AG08396 (cell line): ENCODE results near the gene CA5A.
"Not testable (repeated sequence)": the region's sequence is repeated elsewhere in the genome, so short reads cannot be mapped to it uniquely, and the experiment has no call there.

Experiments
- DNase-seq: peaks from one replicate; pipeline ENCODE4 v3.0.0; 2012; ENCODE audit warnings: low spot score, mixed read lengths

Gene CA5A

GRCh38 chr16:87894005-87894404, 42.3 kb downstream of the CA5A start:
- DNase-seq = not testable (repeated sequence)

DNA sequence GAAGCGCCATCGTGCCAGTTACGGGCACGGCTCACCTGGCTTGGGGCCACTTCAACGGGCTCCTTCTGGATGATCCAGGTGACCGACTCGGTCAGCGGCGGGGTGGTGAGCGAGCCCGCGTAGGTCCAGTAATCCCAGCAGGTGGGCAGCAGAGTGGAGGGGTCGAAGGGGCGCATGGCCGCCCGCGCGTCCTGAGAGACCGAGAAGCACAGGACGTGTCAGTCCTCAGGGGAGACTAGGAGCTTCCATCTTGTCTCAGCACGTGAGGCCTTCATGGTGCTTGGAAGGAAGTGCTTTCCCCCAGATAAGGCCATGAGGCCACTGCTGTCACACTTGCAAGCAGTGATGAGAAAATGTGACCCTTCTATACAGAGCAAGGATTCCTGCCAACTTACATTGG, 44.6 kb downstream of the CA5A start:
- DNase-seq = no peak

- not testable (repeated sequence) for DNase-seq
Measured at GRCh38 chr16:87889762-87890161, 46.6 kb downstream of the CA5A start.

GRCh38 chr16:87888346-87888745, 48.0 kb downstream of the CA5A start:
- DNase-seq = not testable (repeated sequence)

GRCh38 chr16:87887931-87888330, 48.4 kb downstream of the CA5A start:
- not testable (repeated sequence) for DNase-seq

GRCh38 chr16:87885371-87885967, 50.9 kb downstream of the CA5A start:
- not testable (repeated sequence) for DNase-seq

- DNase-seq = no peak
Measured at GRCh38 chr16:87882436-87883019, 53.8 kb downstream of the CA5A start.

- DNase-seq = no peak
Measured at GRCh38 chr16:87881324-87882200, 54.8 kb downstream of the CA5A start.

GRCh38 chr16:87880117-87880696, 56.1 kb downstream of the CA5A start:
- DNase-seq = no peak

DNA sequence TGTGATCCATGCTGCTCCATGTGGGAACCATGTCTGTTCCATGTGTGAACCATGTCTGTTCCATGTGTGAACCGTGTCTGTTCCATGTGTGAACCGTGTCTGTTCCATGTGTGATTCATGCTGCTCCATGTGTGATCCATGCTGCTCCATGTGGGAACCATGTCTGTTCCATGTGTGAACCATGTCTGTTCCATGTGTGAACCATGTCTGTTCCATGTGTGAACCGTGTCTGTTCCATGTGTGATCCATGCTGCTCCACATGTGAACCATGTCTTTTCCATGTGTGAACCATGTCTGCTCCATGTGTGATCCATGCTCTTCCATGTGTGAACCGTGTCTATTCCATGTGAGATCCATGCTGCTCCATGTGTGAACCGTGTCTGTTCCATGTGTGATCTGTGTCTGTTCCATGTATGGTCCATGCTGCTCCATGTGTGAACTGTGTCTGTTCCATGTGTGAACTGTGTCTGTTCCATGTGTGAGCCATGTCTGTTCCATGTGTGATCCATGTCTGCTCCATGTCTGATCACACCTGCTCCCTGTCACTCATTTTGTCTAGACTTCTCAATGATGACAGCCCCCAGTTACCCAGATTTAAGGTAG, 56.8 kb downstream of the CA5A start:
- DNase-seq = not testable (repeated sequence)

- no peak for DNase-seq
Measured at GRCh38 chr16:87878704-87879103, 57.6 kb downstream of the CA5A start.

DNA sequence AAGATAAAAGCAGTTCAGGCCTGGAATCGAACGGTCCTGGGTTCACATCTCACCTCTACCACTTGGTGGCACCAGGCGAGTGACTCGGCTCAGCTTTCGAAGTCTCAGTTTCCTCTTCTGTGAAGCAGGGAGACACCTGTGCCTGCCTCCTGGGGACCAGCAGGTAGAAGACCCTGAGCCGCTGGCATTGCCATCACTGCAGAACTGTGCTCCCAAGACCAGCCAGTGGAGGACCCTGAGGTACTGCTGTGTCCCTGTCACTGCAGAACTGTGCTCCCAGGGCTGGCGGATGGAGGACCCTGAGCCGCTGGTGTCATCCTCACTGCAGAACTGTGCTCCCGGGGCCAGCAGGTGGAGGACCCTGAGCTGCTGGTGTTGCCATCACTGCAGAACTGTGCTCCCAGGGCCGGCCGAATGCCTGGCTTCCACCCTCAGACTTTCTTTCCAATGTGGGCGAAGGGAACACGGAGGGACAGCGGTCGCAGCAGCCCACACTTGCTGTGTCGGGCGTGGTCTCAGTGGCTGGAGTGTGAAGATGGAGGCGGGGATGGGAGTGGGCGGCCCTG, 58.3 kb downstream of the CA5A start:
- DNase-seq = no peak

GRCh38 chr16:87874639-87875427, 61.5 kb downstream of the CA5A start:
- DNase-seq = no peak

DNA sequence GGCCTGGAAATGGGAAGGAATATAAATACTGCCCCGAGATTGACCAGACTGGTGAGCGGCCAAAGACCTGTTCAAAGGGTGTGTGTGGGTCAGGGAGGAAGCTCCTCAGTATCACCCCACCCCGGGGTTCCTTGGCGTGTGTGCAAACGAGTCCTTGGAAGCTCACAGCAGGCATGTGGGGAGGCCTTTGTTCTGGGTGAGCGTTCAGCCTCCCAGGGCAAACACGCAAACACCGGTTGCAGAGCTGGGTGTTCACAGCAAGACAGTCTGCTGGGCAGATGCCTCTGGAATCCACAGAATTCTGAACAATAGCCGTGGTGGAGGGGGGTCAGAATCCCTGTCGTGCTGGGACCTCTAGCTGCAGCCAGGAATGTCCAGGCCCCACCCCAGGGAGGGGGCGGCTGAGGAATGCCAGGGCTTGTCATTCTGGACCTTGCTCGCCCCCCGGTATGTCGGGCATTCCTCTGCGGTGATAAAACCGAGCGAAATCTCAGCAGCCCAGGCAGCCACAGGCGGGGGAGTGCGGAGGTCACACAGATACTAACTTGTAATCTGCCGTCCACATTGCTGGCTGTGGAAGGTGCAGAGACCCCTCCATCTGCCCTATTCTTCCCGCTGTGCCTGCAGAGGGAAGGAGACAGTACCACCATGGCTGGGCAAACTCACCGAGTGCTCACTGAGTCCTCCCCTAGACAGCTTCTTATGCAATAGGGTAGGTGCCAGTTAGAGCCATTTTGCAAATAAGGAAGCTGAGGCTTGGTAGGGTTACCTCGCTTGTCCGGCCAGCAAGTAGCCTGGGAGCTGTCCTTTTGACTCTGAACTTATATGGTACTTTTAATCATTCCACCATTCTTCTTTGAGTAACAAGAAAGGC, 65.7 kb downstream of the CA5A start:
- not testable (repeated sequence) for DNase-seq

DNA sequence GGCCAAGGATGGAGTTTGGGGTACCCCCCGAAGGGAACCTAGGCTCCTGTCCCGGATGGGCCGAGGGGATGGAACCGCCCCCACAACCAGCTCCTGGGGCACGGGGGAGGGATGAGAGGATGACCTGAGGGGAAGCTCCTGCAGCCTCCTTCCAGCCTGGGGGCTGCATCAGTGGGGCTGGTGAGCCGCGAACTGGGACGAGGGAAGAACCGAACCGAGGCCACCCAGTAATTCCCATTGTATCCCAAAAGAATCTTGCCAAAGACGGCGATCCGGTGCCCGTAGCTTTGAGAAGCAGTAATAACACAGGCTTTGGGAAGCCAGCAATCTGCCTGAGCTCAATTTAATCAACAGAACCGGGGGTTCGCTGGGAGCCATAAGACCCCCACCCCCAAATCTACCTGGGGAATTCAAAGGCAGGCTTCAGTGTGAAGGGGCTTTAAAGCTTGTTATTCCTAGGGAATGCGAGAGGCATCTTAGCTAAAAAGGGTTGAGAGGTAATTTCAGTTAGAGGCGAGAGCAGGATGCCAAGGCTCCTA, 66.4 kb downstream of the CA5A start:
- DNase-seq = not testable (repeated sequence)

DNA sequence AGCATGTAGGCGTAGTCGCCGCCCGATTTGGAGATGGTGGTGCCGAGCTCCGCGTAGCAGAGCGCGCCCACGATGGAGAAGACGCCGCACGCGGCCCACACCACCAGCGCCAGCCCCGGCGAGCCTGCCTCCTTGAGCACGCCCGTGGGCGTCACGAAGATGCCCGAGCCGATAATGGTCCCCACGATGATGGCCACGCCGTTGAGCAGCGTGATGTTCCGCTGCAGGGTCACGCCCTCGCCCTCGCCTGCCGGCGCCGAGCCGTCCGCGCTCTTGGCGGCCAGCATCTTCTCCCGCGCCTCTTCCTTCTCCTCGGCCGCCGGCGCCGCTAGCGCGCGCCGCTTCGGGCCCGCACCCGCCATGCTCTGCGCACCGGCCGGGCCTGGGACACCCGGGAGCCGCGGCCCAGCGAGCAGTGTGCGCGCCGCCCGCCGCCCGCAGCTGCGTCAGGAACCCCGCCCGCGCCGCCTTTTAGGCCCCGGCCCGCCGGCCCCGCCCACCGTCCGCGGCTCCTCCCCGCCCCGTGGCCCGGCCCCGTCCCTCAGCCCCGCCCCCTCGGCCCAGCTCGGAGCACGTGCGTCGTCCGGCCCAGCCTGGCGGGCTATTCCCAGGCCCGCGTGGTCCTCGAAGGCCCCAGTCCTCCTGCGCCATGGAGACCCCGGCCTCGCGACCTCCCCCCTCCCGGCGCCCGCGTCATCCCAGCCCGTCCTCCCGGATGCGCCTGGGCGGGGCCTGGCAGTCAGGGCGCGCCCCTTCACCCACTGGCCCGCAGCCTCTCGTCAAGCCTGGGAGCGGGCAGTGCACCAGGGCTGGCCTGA, 67.1 kb downstream of the CA5A start, which contains the start of gene SLC7A5:
Gene SLC7A5 (minus strand): TSS at position 447 of the 818 bp plus-strand sequence. CDS start 85 bp downstream, at position 362.
- DNase-seq = peak; percentile 78

GRCh38 chr16:87868254-87869029, 67.9 kb downstream of the CA5A start:
- peak; percentile 52 for DNase-seq
